HEK293 (cell line): ENCODE data around the gene WDR74.

Source experiments
- ZNF10 ChIP-seq: fragments of 450-650 bp; formaldehyde crosslinking; IDR thresholded peaks from 2 replicates; pipeline ENCODE4 v1.5.1; 2017; ENCODE audit warnings: missing biosample characterization, missing genetic modification characterization
- ZNF112 ChIP-seq: fragments of 450-650 bp; formaldehyde crosslinking; IDR thresholded peaks from 2 replicates; pipeline ENCODE4 v1.5.0; 2017; ENCODE audit warnings: missing biosample characterization, missing genetic modification characterization
- ZNF354C ChIP-seq: fragments of 450-650 bp; formaldehyde crosslinking; IDR thresholded peaks from 2 replicates; pipeline ENCODE4 v1.5.1; 2016; ENCODE audit warnings: missing biosample characterization, missing genetic modification characterization, low read depth, borderline replicate concordance
- TF ChIP-seq, protein P1 (sequence below): fragments of 450-650 bp; formaldehyde crosslinking; IDR thresholded peaks from 2 replicates; pipeline ENCODE4 v1.5.1; 2016; ENCODE audit warnings: missing biosample characterization, missing genetic modification characterization
- TF ChIP-seq, protein P2 (sequence below): fragments of 450-650 bp; formaldehyde crosslinking; IDR thresholded peaks from 2 replicates; pipeline ENCODE4 v1.5.1; 2016; ENCODE audit warnings: missing biosample characterization, missing genetic modification characterization
- TF ChIP-seq, protein P3 (sequence below): fragments of 450-650 bp; formaldehyde crosslinking; IDR thresholded peaks from 2 replicates; pipeline ENCODE4 v1.5.1; 2016; ENCODE audit warnings: missing biosample characterization, missing genetic modification characterization

DNA sequence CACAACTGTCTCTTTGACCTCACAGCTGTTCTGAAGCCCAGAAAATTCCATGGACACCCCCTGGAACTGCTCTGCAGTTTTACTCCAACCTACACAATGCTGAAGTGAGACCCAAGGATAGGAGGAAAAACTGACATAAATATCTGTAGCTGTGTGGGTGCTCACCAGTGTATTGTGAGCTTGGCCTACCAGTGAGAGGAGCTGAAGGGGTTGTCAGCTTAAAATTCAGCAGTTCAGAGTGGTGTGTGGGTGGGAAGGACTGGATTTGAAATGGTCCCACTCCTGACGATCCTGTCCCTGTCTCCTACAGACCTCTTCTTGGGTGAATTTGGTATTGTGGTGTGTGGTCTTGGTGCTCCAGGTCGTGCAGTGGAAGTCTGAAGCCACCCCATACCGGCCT lies 49.8 kb downstream of the WDR74 start:
- TF ChIP-seq ZNF112 (tag by site-specific recombination): no peak
- TF ChIP-seq, protein P1, sequence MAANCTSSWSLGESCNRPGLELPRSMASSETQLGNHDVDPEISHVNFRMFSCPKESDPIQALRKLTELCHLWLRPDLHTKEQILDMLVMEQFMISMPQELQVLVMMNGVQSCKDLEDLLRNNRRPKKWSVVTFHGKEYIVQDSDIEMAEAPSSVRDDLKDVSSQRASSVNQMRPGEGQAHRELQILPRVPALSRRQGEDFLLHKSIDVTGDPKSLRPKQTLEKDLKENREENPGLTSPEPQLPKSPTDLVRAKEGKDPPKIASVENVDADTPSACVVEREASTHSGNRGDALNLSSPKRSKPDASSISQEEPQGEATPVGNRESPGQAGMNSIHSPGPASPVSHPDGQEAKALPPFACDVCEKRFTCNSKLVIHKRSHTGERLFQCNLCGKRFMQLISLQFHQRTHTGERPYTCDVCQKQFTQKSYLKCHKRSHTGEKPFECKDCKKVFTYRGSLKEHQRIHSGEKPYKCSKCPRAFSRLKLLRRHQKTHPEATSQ: no peak
- no peak for TF ChIP-seq ZNF354C (tag by site-specific recombination)
- TF ChIP-seq, protein P2, sequence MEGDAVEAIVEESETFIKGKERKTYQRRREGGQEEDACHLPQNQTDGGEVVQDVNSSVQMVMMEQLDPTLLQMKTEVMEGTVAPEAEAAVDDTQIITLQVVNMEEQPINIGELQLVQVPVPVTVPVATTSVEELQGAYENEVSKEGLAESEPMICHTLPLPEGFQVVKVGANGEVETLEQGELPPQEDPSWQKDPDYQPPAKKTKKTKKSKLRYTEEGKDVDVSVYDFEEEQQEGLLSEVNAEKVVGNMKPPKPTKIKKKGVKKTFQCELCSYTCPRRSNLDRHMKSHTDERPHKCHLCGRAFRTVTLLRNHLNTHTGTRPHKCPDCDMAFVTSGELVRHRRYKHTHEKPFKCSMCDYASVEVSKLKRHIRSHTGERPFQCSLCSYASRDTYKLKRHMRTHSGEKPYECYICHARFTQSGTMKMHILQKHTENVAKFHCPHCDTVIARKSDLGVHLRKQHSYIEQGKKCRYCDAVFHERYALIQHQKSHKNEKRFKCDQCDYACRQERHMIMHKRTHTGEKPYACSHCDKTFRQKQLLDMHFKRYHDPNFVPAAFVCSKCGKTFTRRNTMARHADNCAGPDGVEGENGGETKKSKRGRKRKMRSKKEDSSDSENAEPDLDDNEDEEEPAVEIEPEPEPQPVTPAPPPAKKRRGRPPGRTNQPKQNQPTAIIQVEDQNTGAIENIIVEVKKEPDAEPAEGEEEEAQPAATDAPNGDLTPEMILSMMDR: no peak
- TF ChIP-seq, protein P3, sequence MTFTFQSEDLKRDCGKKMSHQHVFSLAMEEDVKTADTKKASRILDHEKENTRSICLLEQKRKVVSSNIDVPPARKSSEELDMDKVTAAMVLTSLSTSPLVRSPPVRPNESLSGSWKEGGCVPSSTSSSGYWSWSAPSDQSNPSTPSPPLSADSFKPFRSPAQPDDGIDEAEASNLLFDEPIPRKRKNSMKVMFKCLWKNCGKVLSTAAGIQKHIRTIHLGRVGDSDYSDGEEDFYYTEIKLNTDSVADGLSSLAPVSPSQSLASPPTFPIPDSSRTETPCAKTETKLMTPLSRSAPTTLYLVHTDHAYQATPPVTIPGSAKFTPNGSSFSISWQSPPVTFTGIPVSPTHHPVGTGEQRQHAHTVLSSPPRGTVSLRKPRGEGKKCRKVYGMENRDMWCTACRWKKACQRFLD (tag by site-specific recombination): no peak
- TF ChIP-seq ZNF10 (tag by site-specific recombination): no peak
